Measurements from ENCODE around the gene FLT1. TPM values are rescaled to one million over a fixed set of nuclear protein-coding genes. Genes with fewer than 3 reads are reported as not detected.

Gene FLT1
- polyA plus RNA-seq, 1 donor (not counting 4 experiments of a cell fraction or from before 2014, with no cell fraction given) = 0.01 TPM

GRCh38 chr13:28470296-28470695, 24.6 kb downstream of the FLT1 start:
- dilution Hi-C loops (cut with MboI; ENCODE audit: extremely low pct_ligation_motif_present, low sequenced_read_pairs) = no loop called here
- TF ChIP-seq CTCF (optimal IDR thresholded peaks at IDR 0.05 in 1 of 3, IDR thresholded peaks at IDR 0.05 in 1 of 3, conservative IDR thresholded peaks at IDR 0.05 in 1 of 3; ENCODE audit: extremely low read depth in 1 of 3, insufficient read depth in 2 of 3, low read length in 3 of 3) (no peak), EZH2 (IDR thresholded peaks at IDR 0.05; ENCODE audit: low read length) (no peak)
- Histone ChIP-seq H3K9me3 (ENCODE audit: control insufficient read depth, low read depth, low read length) (no peaks in the 10 kb centered on the region), H3K4me1 (ENCODE audit: control insufficient read depth, extremely low read depth, insufficient read depth, low read length) (no peaks in the 10 kb centered on the region), H3K4me3 (ENCODE audit: control insufficient read depth in 2 of 3, extremely low read depth in 1 of 3, insufficient read depth in 2 of 3, low read depth in 1 of 3, low read length in 3 of 3) (no peak overlapping the region), H3K27me3 (ENCODE audit: control insufficient read depth, extremely low read depth, insufficient read depth, low read length) (no peaks in the 10 kb centered on the region), H3K9ac (ENCODE audit: control insufficient read depth, extremely low read depth, insufficient read depth, low read length) (no peak overlapping the region), H3K27ac (ENCODE audit: control insufficient read depth, insufficient read depth, low read length) (no peak overlapping the region), H2AFZ (ENCODE audit: control insufficient read depth, low read length) (no peak overlapping the region), H3K4me2 (ENCODE audit: control insufficient read depth, extremely low read depth, insufficient read depth, low read depth, low read length) (no peak overlapping the region), H3K36me3 (ENCODE audit: control insufficient read depth in 2 of 2, extremely low read depth in 1 of 2, insufficient read depth in 2 of 2, low read length in 2 of 2) (no peaks in the 10 kb centered on the region), H4K20me1 (ENCODE audit: control insufficient read depth, extremely low read depth, insufficient read depth, low read length) (no peaks in the 10 kb centered on the region), H3K79me2 (ENCODE audit: control insufficient read depth, insufficient read depth, low read length) (no peaks in the 10 kb centered on the region), H3K9me1 (ENCODE audit: control insufficient read depth, extremely low read depth, insufficient read depth, low read length) (no peaks in the 10 kb centered on the region)
- DNase-seq (ENCODE audit: low read depth, low spot score) (no peak), FAIRE-seq (no peak)

DNA sequence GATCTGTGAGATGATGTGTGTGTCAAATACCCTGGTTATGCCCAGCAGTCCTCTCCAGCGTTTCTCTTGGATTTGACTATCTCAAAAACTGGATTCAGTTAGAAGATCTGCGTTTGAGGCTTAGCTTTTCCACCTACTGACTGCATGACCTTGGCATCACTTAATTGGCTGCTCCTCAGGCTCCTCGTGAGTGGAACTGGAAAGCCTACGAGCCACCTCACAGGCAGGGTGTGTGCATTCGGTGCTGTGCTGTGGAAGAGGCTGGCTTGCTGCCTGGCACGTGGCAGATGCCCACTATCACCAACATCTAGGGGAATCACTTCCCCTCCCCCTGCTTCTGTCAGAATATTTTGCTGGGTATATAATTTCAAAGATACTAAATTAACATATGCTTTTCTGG, 25.6 kb downstream of the FLT1 start:
- Histone ChIP-seq H3K79me2 (ENCODE audit: control insufficient read depth, insufficient read depth, low read length) (no peaks in the 10 kb centered on the region), H3K9ac (ENCODE audit: control insufficient read depth, extremely low read depth, insufficient read depth, low read length) (no peak overlapping the region), H3K27me3 (ENCODE audit: control insufficient read depth, extremely low read depth, insufficient read depth, low read length) (no peaks in the 10 kb centered on the region), H3K36me3 (ENCODE audit: control insufficient read depth in 2 of 2, extremely low read depth in 1 of 2, insufficient read depth in 2 of 2, low read length in 2 of 2) (no peaks in the 10 kb centered on the region), H2AFZ (ENCODE audit: control insufficient read depth, low read length) (no peak overlapping the region), H3K4me3 (ENCODE audit: control insufficient read depth in 2 of 3, extremely low read depth in 1 of 3, insufficient read depth in 2 of 3, low read depth in 1 of 3, low read length in 3 of 3) (no peak overlapping the region), H4K20me1 (ENCODE audit: control insufficient read depth, extremely low read depth, insufficient read depth, low read length) (no peaks in the 10 kb centered on the region), H3K9me3 (ENCODE audit: control insufficient read depth, low read depth, low read length) (no peaks in the 10 kb centered on the region), H3K4me2 (ENCODE audit: control insufficient read depth, extremely low read depth, insufficient read depth, low read depth, low read length) (no peak overlapping the region), H3K9me1 (ENCODE audit: control insufficient read depth, extremely low read depth, insufficient read depth, low read length) (no peaks in the 10 kb centered on the region), H3K27ac (ENCODE audit: control insufficient read depth, insufficient read depth, low read length) (no peak overlapping the region), H3K4me1 (ENCODE audit: control insufficient read depth, extremely low read depth, insufficient read depth, low read length) (no peaks in the 10 kb centered on the region)
- TF ChIP-seq EZH2 (IDR thresholded peaks at IDR 0.05; ENCODE audit: low read length) (no peak), CTCF (optimal IDR thresholded peaks at IDR 0.05 in 1 of 3, IDR thresholded peaks at IDR 0.05 in 1 of 3, conservative IDR thresholded peaks at IDR 0.05 in 1 of 3; ENCODE audit: extremely low read depth in 1 of 3, insufficient read depth in 2 of 3, low read length in 3 of 3) (no peak)
- dilution Hi-C loops (cut with MboI; ENCODE audit: extremely low pct_ligation_motif_present, low sequenced_read_pairs) = no loop called here
- DNase-seq (ENCODE audit: low read depth, low spot score) = no peak
- FAIRE-seq = no peak
